ENCODE results near the gene YWHAG. TPM values are rescaled to one million over a fixed set of nuclear protein-coding genes. Genes with fewer than 3 reads are reported as not detected.

YWHAG gene
- total RNA-seq, 1 experiment from 2014 or later = 178 TPM

- ChIA-PET POLR2A (interaction anchor here (0.6 to 1.2 kb wide), 3 partner anchors 14 to 63 kb away, joined by 3 read pairs; no protein-coding TSS in a partner anchor), CTCF (interaction anchor here (0.6 to 0.7 kb wide), 3 partner anchors 21 to 101 kb away, joined by 3 to 5 read pairs (median 4); no protein-coding TSS in a partner anchor)
- peak; percentile 53 for DNase-seq (ENCODE audit: unreplicated experiment)
- H3K9me3 Mint-ChIP-seq (ENCODE audit: unreplicated experiment) = no peaks in the 10 kb centered on the region
- no peaks in the 10 kb centered on the region for H3K27me3 Mint-ChIP-seq (ENCODE audit: insufficient read depth, unreplicated experiment)
- H3K4me3 Mint-ChIP-seq (ENCODE audit: unreplicated experiment) = no peak overlapping the region
- H3K4me1 Mint-ChIP-seq (ENCODE audit: insufficient read depth, unreplicated experiment) = peaks cover 5% of the 10 kb centered on the region
- BruUV-seq (replicated peaks) = no TSS peak
- no peak for TF ChIP-seq CTCF (IDR thresholded peaks at IDR 0.05; ENCODE audit: unreplicated experiment)
- intact Hi-C loops (cut with micrococcal nuclease) = no loop called here
- no peaks in the 10 kb centered on the region for H3K36me3 Mint-ChIP-seq (ENCODE audit: insufficient read depth, unreplicated experiment)
- H3K27ac Mint-ChIP-seq (ENCODE audit: low read depth, unreplicated experiment) = no peak overlapping the region
Observed at GRCh38 chr7:76386691-76387260, 28.0 kb upstream of the YWHAG start.

- no peaks in the 10 kb centered on the region for H3K9me3 Mint-ChIP-seq (ENCODE audit: unreplicated experiment)
- H3K27me3 Mint-ChIP-seq (ENCODE audit: insufficient read depth, unreplicated experiment) = no peaks in the 10 kb centered on the region
- no peak overlapping the region for H3K4me3 Mint-ChIP-seq (ENCODE audit: unreplicated experiment)
- H3K4me1 Mint-ChIP-seq (ENCODE audit: insufficient read depth, unreplicated experiment) = peaks cover 5% of the 10 kb centered on the region
- H3K36me3 Mint-ChIP-seq (ENCODE audit: insufficient read depth, unreplicated experiment) = peaks cover 8% of the 10 kb centered on the region
- intact Hi-C loops (cut with micrococcal nuclease) = no loop called here
- ChIA-PET POLR2A (interaction anchor here (0.7 to 1.5 kb wide), 2 partner anchors 25 to 41 kb away, joined by 3 to 4 read pairs; partner anchors contain the start of gene YWHAG), CTCF (interaction anchor here (0.7 to 1.2 kb wide), 2 partner anchors 12 to 19 kb away, joined by 3 to 5 read pairs; no protein-coding TSS in a partner anchor)
- BruUV-seq (replicated peaks) = no TSS peak
- no peak for TF ChIP-seq CTCF (IDR thresholded peaks at IDR 0.05; ENCODE audit: unreplicated experiment)
- DNase-seq (ENCODE audit: unreplicated experiment) = no peak
- no peak overlapping the region for H3K27ac Mint-ChIP-seq (ENCODE audit: low read depth, unreplicated experiment)
Observed at GRCh38 chr7:76383089-76383944, 24.5 kb upstream of the YWHAG start.

GRCh38 chr7:76381814-76382213, 23.0 kb upstream of the YWHAG start:
- intact Hi-C loops (cut with micrococcal nuclease) = no loop called here
- no TSS peak for BruUV-seq (replicated peaks)
- H3K36me3 Mint-ChIP-seq (ENCODE audit: insufficient read depth, unreplicated experiment) = peaks cover 8% of the 10 kb centered on the region

More at GRCh38 chr7:76381814-76382213, 23.0 kb upstream of the YWHAG start:
- peaks cover 2% of the 10 kb centered on the region for H3K4me1 Mint-ChIP-seq (ENCODE audit: insufficient read depth, unreplicated experiment)
- ChIA-PET CTCF (no interaction called here), POLR2A (interaction anchor here (1.2 kb wide), 1 partner anchor 22 kb away, joined by 4 read pairs; no protein-coding TSS in a partner anchor)
- no peak for DNase-seq (ENCODE audit: unreplicated experiment)
- no peak overlapping the region for H3K4me3 Mint-ChIP-seq (ENCODE audit: unreplicated experiment)
- H3K27me3 Mint-ChIP-seq (ENCODE audit: insufficient read depth, unreplicated experiment) = no peaks in the 10 kb centered on the region
- TF ChIP-seq CTCF (IDR thresholded peaks at IDR 0.05; ENCODE audit: unreplicated experiment) = no peak
- no peaks in the 10 kb centered on the region for H3K9me3 Mint-ChIP-seq (ENCODE audit: unreplicated experiment)
- H3K27ac Mint-ChIP-seq (ENCODE audit: low read depth, unreplicated experiment) = no peak overlapping the region
